Measurements from ENCODE around the gene CLDN10.
"Not testable (repeated sequence)": the region's sequence is repeated elsewhere in the genome, so short reads cannot be mapped to it uniquely, and the experiment has no call there.

CLDN10 gene, protein sequence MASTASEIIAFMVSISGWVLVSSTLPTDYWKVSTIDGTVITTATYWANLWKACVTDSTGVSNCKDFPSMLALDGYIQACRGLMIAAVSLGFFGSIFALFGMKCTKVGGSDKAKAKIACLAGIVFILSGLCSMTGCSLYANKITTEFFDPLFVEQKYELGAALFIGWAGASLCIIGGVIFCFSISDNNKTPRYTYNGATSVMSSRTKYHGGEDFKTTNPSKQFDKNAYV
- total RNA-seq: 0 reads per million in 9 experiments

DNA sequence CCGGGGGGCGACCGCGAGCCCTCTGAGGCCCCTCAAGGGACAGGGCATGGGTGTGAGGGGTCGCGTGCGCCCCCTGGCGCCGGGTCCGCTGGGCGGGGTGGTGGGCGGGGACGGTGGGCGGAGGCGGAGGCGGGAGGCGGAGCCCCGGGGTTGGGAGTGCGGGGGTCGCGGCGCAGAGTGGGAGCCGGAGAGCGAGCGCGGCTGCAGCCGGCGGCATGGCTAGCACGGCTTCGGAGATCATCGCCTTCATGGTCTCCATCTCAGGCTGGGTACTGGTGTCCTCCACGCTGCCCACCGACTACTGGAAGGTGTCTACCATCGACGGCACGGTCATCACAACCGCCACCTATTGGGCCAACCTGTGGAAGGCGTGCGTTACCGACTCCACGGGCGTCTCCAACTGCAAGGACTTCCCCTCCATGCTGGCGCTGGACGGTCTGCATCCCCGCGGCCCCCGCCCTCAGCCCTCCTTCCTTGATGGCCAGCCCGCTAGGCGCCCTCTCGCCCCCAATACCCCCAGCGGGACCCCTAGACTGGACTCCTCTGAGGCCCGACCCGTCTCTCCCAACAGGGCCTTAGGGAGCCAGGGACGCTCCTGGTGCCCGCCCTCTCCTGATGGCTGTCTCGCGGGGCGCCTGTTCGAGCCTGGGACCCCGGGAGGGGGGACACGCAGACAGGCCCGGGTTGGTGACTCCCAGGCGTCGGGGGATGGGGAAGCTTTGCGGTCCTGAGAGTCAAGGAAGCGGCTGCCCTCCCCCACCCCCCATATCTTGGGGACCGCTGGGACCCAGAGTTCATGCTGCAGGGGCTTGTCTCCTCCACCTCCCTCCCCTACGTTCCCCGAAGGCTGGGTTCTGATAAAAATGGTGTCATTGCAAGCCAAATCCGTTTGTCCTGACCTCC is at the start of gene CLDN10:
TSS of gene CLDN10 (plus strand) at position 182 of the 903 bp plus-strand sequence. CDS start at position 216, 34 bp downstream.
- Mint-ChIP-seq H3K27ac (no peak within 1 kb of the TSS), H3K27me3 (peaks cover 63 to 65% of the 10 kb centered on the region in 2 donors), H3K4me3 (peak within 1 kb of the TSS; percentile 23 to 50), H3K36me3 (ENCODE audit: insufficient read depth) (no peaks in the 10 kb centered on the region), H3K4me1 (ENCODE audit: low read depth in 2 of 2) (peaks cover 0 to 7% of the 10 kb centered on the region in 2 donors), H3K9me3 (no peaks in the 10 kb centered on the region)
- DNase-seq (no peak), ATAC-seq (replicated peaks) (no peak)

DNA sequence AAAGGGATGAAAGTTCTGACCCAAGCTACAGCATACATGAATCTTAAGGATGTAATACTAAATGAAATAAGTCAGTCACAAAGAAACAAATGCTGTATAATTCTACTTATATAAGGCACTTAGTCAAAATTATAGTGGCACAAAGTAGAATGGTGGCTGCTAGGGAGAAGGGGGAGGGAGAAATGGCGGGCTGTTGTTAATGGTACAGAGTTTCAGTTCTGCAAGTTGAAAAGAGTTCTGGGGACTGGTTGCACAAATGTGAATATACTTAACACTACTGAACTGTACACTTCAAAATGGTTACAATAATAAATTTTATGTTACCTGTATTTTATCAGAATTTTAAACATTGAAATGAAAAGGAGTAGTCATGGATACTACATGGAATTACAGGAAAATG is 48.9 kb upstream of the CLDN10 start:
- no peaks in the 10 kb centered on the region for H3K36me3 Mint-ChIP-seq (ENCODE audit: insufficient read depth)
- H3K27me3 Mint-ChIP-seq: peaks cover 6 to 25% of the 10 kb centered on the region in 2 donors
- H3K27ac Mint-ChIP-seq: no peak overlapping the region
- DNase-seq: no peak
- H3K9me3 Mint-ChIP-seq: peaks cover 0 to 1% of the 10 kb centered on the region in 2 donors
- ATAC-seq (replicated peaks): no peak
- no peak overlapping the region for H3K4me3 Mint-ChIP-seq
- H3K4me1 Mint-ChIP-seq (ENCODE audit: low read depth in 2 of 2): no peaks in the 10 kb centered on the region

DNA sequence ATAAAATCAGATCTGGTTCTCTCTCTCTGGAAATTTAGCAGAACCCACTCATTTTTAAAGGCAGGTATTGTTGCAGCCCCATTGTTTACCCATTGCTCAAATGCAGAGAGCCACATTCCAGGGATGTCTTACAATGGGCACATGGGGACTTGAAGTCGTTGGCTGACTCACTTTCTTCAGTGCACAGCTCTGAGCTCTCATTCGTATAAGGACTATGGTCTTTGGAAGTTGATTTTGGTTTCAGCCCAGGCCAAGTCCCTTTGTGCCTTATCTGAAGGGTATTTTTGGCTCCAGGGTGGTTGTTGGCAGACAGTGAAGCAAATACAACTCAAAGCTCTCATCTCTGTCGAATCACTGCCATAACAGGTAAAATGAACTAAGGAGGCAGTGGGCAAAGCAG is 47.3 kb upstream of the CLDN10 start:
- DNase-seq: no peak
- Mint-ChIP-seq H3K27ac (no peak overlapping the region), H3K4me1 (ENCODE audit: low read depth in 2 of 2) (no peaks in the 10 kb centered on the region), H3K4me3 (no peak overlapping the region), H3K27me3 (peaks cover 5 to 12% of the 10 kb centered on the region in 2 donors), H3K36me3 (ENCODE audit: insufficient read depth) (no peaks in the 10 kb centered on the region), H3K9me3 (peaks cover 0 to 1% of the 10 kb centered on the region in 2 donors)
- no peak for ATAC-seq (replicated peaks)

DNA sequence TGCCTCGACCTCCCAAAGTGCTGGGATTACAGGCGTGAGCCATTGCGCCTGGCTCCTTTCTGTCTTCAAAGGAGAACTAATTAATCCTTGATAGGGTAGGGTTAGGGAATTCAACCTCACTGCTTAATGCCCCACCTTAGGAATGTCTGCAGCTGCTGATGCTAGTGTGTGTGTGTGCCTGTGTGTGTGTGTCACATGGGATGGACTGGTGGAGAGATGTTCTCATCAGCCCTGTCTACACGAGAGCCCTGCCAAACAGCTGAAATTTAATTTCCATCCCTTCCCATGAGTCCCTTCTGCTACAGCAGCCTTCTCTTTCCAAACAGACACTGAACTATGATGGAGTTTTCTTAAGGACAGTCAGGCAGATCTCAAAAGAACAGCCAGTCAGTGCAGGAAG is 46.5 kb upstream of the CLDN10 start:
- H3K9me3 Mint-ChIP-seq: no peaks in the 10 kb centered on the region
- ATAC-seq (replicated peaks) (no peak), DNase-seq (no peak)
- peaks cover 0 to 10% of the 10 kb centered on the region in 2 donors for H3K27me3 Mint-ChIP-seq
- no peaks in the 10 kb centered on the region for H3K36me3 Mint-ChIP-seq (ENCODE audit: insufficient read depth)
- H3K4me3 Mint-ChIP-seq: no peak overlapping the region
- no peak overlapping the region for H3K27ac Mint-ChIP-seq
- H3K4me1 Mint-ChIP-seq (ENCODE audit: low read depth in 2 of 2): no peaks in the 10 kb centered on the region

DNA sequence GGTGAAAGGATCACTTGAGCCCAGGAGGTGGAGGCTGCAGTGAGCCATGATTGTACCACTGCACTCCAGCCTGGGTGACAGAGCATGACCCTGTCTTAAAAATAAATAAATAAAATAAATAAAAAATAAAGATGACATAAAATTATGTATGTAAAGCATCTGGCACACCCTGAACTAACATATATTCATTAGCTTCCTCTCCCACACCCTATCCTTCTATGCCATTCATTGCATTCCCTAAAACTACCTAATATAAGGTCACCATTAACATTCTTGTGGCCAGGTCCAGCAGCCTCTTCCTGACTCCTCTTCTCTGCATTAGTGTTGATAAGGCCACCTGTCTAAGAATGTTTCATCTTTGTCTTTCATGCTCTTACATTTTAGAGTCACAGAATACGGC is 44.5 kb upstream of the CLDN10 start:
- H3K9me3 Mint-ChIP-seq: no peaks in the 10 kb centered on the region
- no peaks in the 10 kb centered on the region for H3K36me3 Mint-ChIP-seq (ENCODE audit: insufficient read depth)

DNA sequence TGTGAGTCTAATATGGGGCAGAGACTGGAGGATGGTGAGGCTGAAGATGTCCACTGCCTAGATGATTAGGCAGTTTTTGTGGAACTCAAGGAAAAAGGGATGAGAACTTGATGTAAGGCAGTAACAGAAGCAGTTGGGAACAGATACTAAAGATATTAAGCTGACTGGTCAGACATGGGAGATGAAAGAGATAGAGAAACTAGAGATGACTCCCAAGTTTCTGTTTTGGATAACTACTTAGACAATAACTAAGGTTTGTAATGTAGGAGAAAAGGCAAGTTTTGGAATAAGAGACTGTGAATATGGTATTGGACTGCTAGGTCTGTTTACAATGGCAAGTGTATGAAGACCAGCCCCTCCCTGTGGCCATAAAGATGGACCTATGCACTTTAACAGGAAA is 43.5 kb upstream of the CLDN10 start:
- H3K9me3 Mint-ChIP-seq: no peaks in the 10 kb centered on the region
- no peak overlapping the region for H3K4me3 Mint-ChIP-seq
- H3K27ac Mint-ChIP-seq: no peak overlapping the region

More for the DNA sequence above, 44.5 kb upstream of the CLDN10 start:
- Mint-ChIP-seq H3K27me3 (peaks cover 5 to 10% of the 10 kb centered on the region in 2 donors), H3K27ac (no peak overlapping the region), H3K4me1 (ENCODE audit: low read depth in 2 of 2) (no peaks in the 10 kb centered on the region), H3K4me3 (no peak overlapping the region)
- DNase-seq (no peak), ATAC-seq (replicated peaks) (no peak)

DNA sequence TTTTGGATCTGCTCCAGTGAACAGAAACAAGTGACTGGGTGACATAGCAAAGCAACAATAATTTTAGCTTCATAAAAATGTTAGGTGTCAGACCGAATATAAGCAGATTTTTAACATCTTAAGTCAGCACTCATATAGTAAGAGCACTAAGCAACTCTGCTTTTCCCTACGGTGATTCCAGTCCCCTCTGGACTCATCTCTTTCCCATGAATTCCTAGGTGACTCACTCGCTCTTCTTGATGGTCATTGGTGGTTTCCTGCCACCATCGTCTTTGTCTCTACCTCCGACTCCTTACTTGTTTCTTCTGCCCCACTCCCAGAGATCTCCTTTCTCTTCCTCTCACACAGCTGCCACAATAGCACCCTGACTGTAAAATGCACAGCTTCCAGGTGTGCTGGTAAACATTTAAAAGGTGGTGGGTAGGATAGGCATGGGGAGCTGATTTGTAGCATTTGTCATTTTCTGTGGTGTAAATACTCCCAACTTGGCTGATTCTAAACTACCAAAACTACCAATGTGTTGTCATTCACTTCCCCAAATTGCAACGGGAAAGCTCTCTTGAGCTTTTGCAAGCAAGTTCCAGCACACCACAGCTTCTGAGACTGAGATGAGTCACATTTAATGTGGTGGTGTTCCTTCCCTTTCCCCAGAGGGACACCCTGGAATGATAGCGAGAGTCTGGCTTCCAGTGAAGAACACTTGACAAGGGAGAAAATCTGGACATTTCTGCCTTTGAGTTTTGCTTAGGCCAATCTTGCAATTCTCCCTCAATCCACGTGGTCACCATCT is 42.8 kb upstream of the CLDN10 start:
- Mint-ChIP-seq H3K27ac (no peak overlapping the region), H3K36me3 (ENCODE audit: insufficient read depth) (no peaks in the 10 kb centered on the region), H3K4me3 (no peak overlapping the region), H3K27me3 (peaks cover 16 to 24% of the 10 kb centered on the region in 2 donors), H3K4me1 (ENCODE audit: low read depth in 2 of 2) (no peaks in the 10 kb centered on the region), H3K9me3 (no peaks in the 10 kb centered on the region)
- no peak for DNase-seq
- no peak for ATAC-seq (replicated peaks)

More for the DNA sequence above, 43.5 kb upstream of the CLDN10 start:
- H3K4me1 Mint-ChIP-seq (ENCODE audit: low read depth in 2 of 2): no peaks in the 10 kb centered on the region
- no peak for ATAC-seq (replicated peaks)
- H3K36me3 Mint-ChIP-seq (ENCODE audit: insufficient read depth): no peaks in the 10 kb centered on the region
- DNase-seq: no peak
- peaks cover 10 to 17% of the 10 kb centered on the region in 2 donors for H3K27me3 Mint-ChIP-seq

DNA sequence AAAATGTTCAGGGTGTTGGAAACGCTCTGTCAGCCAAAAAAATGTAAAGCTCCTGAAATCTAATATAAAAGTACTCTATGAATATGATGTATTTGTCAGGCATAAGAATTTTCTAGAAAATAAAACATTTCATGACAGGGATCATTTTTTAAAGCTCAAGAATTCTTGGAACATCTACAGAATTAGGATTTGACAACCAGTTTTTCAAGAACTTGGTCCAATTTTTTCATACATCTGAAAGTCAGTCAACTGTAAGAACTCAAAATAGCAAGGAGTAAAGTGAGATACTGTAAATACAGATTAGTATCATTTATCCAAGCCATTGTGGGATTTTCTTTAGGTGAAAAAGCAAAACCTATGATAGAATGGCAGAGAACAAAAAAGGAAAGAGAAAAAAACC is 41.6 kb upstream of the CLDN10 start:
- Mint-ChIP-seq H3K4me1 (ENCODE audit: low read depth in 2 of 2) (no peaks in the 10 kb centered on the region), H3K4me3 (no peak overlapping the region), H3K36me3 (ENCODE audit: insufficient read depth) (no peaks in the 10 kb centered on the region), H3K9me3 (no peaks in the 10 kb centered on the region), H3K27me3 (peaks cover 20 to 28% of the 10 kb centered on the region in 2 donors), H3K27ac (no peak overlapping the region)
- DNase-seq: no peak
- ATAC-seq (replicated peaks): no peak

DNA sequence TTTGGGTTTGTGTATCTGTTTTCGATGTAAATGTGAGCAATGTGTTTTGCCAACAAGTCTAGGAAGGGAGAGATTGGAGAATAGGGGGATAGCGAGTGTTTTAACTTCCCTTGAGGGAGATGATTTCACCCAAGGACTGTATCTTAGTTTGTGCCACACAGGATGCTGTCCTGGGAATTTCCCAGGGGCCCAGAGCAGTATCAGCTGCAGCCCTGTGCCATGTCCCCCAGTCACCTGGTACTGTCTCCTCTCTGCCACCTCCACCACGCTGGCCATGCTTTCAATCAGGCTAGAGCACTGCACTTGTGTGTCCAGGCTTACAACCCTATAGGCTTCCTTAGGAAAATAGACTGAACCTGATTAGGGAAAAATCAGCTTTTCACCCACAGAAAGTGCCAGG is 40.1 kb upstream of the CLDN10 start:
- no peak overlapping the region for H3K27ac Mint-ChIP-seq
- DNase-seq: no peak
- no peaks in the 10 kb centered on the region for H3K4me1 Mint-ChIP-seq (ENCODE audit: low read depth in 2 of 2)
- H3K36me3 Mint-ChIP-seq (ENCODE audit: insufficient read depth): no peaks in the 10 kb centered on the region
- H3K4me3 Mint-ChIP-seq: no peak overlapping the region
- ATAC-seq (replicated peaks): no peak
- peaks cover 28 to 29% of the 10 kb centered on the region in 2 donors for H3K27me3 Mint-ChIP-seq
- H3K9me3 Mint-ChIP-seq: no peaks in the 10 kb centered on the region

DNA sequence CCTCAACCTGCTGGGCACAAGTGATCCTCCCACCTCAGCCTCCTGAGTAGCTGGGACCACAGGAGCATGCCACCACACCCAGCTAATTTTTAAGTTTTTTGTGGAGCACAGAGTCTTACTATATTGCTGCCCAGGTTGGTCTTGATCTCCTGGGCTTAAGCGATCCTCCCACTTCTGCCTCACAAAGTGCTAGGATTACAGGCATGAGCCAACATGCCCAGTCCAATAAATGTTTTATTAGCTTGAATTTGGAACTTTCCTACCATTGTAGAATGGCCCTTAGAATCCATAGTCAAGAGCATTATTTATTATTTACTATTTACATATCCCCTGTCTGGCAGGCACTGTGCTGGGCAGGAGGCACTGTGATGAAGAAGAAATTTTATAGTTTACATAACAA is 39.6 kb upstream of the CLDN10 start:
- no peak for ATAC-seq (replicated peaks)
- Mint-ChIP-seq H3K36me3 (ENCODE audit: insufficient read depth) (no peaks in the 10 kb centered on the region), H3K4me3 (no peak overlapping the region), H3K27ac (no peak overlapping the region), H3K4me1 (ENCODE audit: low read depth in 2 of 2) (no peaks in the 10 kb centered on the region), H3K9me3 (no peaks in the 10 kb centered on the region), H3K27me3 (peaks cover 28 to 33% of the 10 kb centered on the region in 2 donors)
- no peak for DNase-seq

DNA sequence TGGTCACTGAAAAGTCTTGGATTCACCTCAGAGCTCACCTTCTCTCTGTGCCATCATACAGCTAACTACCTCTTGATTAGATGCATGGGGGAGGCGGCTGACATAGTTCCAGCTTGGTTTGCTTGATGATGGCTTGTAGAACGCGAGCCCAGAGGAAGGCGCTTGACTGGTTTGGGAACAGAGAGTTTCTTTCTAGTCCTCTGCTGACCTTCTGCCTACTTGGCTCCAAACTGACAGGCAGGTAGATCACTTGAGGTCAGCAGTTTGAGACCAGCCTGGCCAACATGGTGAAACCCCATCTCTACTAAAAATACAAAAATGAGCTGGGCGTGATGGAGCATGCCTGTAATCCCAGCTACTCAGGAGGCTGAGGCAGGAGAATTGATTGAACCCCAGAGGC is 36.9 kb upstream of the CLDN10 start:
- peaks cover 32 to 39% of the 10 kb centered on the region in 2 donors for H3K27me3 Mint-ChIP-seq
- DNase-seq; ATAC-seq (replicated peaks); H3K36me3 Mint-ChIP-seq (ENCODE audit: insufficient read depth); H3K4me1 Mint-ChIP-seq (ENCODE audit: low read depth in 2 of 2); H3K27ac Mint-ChIP-seq; H3K9me3 Mint-ChIP-seq; H3K4me3 Mint-ChIP-seq: not testable (repeated sequence)

DNA sequence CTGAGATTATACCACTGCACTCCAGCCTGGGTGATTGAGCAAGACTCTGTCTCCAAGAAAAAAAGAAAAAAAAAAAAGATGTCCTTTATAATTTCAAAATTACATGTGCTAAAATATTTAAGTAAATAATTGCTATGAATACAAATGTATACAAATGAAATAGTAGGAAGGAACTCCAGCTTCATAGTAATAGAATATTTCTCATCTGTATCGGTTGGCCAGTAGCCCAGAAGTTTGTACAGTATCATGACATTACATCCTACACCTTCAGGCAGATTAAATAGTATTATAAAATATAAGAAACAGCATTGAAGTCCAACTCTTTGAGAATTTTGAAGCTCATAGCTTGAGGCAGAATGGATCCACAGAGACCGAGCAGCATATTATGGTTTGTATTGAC is 36.5 kb upstream of the CLDN10 start:
- no peaks in the 10 kb centered on the region for H3K36me3 Mint-ChIP-seq (ENCODE audit: insufficient read depth)
- no peak for ATAC-seq (replicated peaks)
- H3K27me3 Mint-ChIP-seq: peaks cover 32 to 39% of the 10 kb centered on the region in 2 donors
- no peaks in the 10 kb centered on the region for H3K4me1 Mint-ChIP-seq (ENCODE audit: low read depth in 2 of 2)
- H3K27ac Mint-ChIP-seq: no peak overlapping the region
- no peak for DNase-seq
- H3K4me3 Mint-ChIP-seq: no peak overlapping the region
- no peaks in the 10 kb centered on the region for H3K9me3 Mint-ChIP-seq

DNA sequence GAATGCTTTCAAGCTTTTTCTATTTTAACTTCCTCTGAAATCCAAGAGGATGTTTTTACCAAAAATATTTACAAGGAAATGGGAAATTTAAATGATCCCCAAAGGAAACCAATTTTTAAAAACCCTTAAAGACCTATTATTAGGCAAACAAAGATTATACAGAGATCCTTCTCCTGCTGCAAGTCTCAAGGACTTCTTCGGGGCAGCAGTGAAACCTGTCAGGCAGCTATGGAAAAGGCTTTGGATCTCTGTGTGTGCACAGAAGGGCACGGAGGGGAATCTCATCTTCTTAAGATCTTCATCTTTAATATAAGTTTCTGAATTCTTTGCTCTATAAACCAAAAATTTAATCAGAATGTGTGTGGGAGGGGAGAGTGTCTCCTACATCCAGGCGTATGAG is 36.0 kb upstream of the CLDN10 start:
- peaks cover 32 to 39% of the 10 kb centered on the region in 2 donors for H3K27me3 Mint-ChIP-seq
- ATAC-seq (replicated peaks) (no peak), DNase-seq (no peak)
- no peak overlapping the region for H3K4me3 Mint-ChIP-seq
- no peaks in the 10 kb centered on the region for H3K36me3 Mint-ChIP-seq (ENCODE audit: insufficient read depth)
- no peak overlapping the region for H3K27ac Mint-ChIP-seq
- no peaks in the 10 kb centered on the region for H3K9me3 Mint-ChIP-seq
- no peaks in the 10 kb centered on the region for H3K4me1 Mint-ChIP-seq (ENCODE audit: low read depth in 2 of 2)
